Measurements from ENCODE around the gene MED8. TPM values are rescaled to one million over a fixed set of nuclear protein-coding genes. Genes with fewer than 3 reads are reported as not detected.

Gene MED8
- total and polyA plus RNA-seq, 2 of the 8 experiments (the other 6 are each of a cell fraction or from before 2014, with no cell fraction given), result 7.0 to 20.6 TPM

DNA sequence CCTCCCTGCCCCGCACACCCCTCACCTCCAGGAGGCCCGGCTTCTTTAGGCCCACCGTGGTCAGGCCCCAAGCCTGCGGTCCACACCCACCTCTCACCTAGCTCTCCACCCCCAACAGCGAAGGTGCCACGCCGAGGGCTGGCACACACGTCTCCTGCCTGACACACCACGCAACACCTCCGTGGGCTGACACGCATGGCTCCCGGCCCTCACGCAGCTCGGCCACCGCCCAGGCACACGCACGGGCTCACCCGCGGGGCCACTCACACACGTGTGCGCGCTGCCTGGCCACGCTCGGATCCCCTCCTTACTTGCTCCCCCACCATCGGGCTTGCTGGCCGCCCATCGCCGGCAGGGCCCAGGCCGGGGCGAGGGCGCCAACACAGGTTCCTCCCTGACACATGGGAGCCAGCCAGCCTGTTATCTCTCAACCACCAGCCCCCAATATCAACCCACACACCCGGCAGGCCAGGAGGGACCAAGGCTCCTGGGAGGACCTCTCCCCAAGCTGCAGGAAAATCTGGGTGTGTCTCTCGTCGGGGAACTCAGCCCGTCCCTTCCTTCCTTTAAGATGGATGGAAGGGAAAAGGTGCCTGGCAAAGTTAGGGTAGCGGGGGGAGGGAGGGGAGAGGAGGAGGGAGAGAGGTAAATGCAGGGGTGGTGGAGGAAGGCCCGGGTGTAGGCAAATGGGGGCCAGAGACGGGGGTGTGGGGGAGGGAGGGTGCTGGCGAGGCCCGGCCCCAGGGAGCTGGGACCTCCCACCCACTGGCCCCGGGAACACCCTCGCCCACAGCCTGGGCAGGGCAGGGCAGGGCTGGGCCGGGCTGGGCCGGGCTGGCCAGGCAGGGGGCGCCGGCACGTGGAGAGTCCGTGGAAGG lies 22.3 kb downstream of the MED8 start (continued):
- no peak for TF ChIP-seq BACH1 (IDR thresholded peaks at IDR 0.05; ENCODE audit: low read length)
- TF ChIP-seq CEBPB (IDR thresholded peaks at IDR 0.05; ENCODE audit: low read depth, low read length), result no peak

Data from H1 (cell line).